GM12891 (cell line): ENCODE data around the gene NKX2-2.

Source experiments
- PAX5 ChIP-seq: IDR thresholded peaks from 2 replicates; pipeline ENCODE4 v1.6.1; 2011; ENCODE audit warnings: low read length, moderate library complexity, mild to moderate bottlenecking; ENCODE audit not compliant: insufficient read depth, severe bottlenecking
- POLR2A ChIP-seq: IDR thresholded peaks from 2 replicates; pipeline ENCODE4 v1.6.1; 2011; ENCODE audit warnings: low read depth, low read length, control low read depth
- POLR2AphosphoS5 ChIP-seq: IDR thresholded peaks from 2 replicates; pipeline ENCODE4 v1.6.1; 2011; ENCODE audit warnings: low read depth, low read length, control low read depth
- TAF1 ChIP-seq: IDR thresholded peaks from 2 replicates; pipeline ENCODE4 v1.6.1; 2011; ENCODE audit warnings: low read depth, low read length, control low read depth

DNA sequence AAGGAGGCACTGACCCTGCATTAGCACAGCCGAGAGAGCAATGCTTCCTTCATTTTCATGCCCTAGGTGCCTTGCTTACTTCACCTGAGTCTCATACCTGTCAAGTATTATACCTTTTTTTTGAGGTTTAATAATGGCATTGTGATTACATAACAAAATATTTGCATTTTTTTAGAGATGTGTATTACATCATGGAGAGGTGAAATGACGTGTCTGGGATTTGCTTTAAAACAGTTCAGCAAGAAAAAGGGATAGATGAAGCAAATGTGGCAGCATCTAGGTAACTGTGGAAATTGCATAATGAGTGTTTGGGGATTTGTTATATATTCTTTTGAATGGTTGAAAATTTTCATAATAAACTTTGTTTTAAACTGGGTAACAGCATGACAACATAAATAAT lies 48.9 kb downstream of the NKX2-2 start:
- TF ChIP-seq POLR2AphosphoS5 (no peak), POLR2A (no peak), TAF1 (no peak), PAX5 (no peak)
